Parathyroid adenoma (tissue), 2 donors: ENCODE data around the gene LSM7.

Source experiments
- H2AFZ ChIP-seq: fragments of 300-600 bp; sonication (generic); one replicate; pipeline ENCODE4 v1.7.0; 2017; ENCODE audit warnings: antibody characterized with exemption, mild to moderate bottlenecking
- H3K27ac ChIP-seq: fragments of 300-600 bp; sonication (generic); one replicate; pipeline ENCODE4 v1.7.0; 2017
- H3K27me3 ChIP-seq: fragments of 300-600 bp; sonication (generic); one replicate; pipeline ENCODE4 v1.7.0; 2017; ENCODE audit warnings: low read length; ENCODE audit not compliant: control insufficient read depth, insufficient read depth
- H3K36me3 ChIP-seq: fragments of 300-600 bp; sonication (generic); one replicate; pipeline ENCODE4 v1.7.0; 2017; ENCODE audit warnings: low read length; ENCODE audit not compliant: control insufficient read depth, insufficient read depth
- H3K4me1 ChIP-seq: fragments of 300-600 bp; sonication (generic); one replicate; pipeline ENCODE4 v1.7.0; 2017; ENCODE audit warnings: control low read depth
- H3K4me2 ChIP-seq: fragments of 300-600 bp; sonication (generic); one replicate; pipeline ENCODE4 v1.7.0; 2017; ENCODE audit warnings: low read length
- H3K4me3 ChIP-seq: fragments of 300-600 bp; sonication (generic); one replicate; pipeline ENCODE4 v1.7.0; 2017; ENCODE audit warnings: low read depth, low read length
- H3K79me2 ChIP-seq: fragments of 300-600 bp; sonication (generic); one replicate; pipeline ENCODE4 v1.7.0; 2017; ENCODE audit warnings: control low read depth
- H3K9ac ChIP-seq: fragments of 300-600 bp; sonication (generic); one replicate; pipeline ENCODE4 v1.7.0; 2017; ENCODE audit warnings: mild to moderate bottlenecking
- H3K9me3 ChIP-seq: fragments of 300-600 bp; sonication (generic); one replicate; pipeline ENCODE4 v1.7.0; 2017; ENCODE audit warnings: low read length; ENCODE audit not compliant: control insufficient read depth
- CTCF ChIP-seq: fragments of 300-600 bp; sonication (generic); IDR thresholded peaks from one replicate; pipeline ENCODE4 v1.7.0; 2017; ENCODE audit warnings: antibody characterized with exemption, mild to moderate bottlenecking
- donor health status: primary hyperparathyroidism.

LSM7 gene

DNA sequence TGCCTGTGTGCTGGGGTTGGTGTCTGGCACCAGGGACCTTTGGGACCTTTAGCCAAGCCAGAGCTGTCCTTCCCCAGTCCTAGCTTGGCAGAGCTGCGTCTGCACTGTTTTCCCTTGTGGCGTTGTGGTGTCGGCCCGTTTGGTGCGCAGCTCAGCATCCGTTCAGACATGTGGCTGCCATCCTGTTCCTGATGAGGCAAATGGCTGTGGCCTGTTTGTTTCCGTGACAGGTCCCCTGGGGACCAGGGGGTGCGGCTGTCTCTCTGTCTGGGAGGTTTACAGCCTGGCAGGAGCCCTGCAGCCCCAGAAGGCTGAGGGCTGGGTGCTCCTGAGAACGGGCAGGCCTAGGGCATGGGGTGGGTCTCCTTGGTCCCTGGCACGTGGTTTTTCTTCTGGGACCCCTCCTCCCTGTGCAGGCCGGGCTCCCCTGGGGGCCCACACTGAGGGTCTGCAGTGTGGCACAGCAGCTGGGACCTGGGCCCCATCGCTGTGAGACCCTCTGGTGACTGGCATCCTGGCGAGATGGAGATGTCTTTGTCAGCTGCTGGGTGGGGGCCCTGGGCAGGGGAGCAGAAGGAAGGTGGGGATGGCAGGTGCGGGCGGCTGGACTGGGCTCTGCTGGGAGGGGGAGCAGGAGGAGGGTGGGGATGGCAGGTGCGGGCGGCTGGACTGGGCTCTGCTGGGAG is 4.1 kb upstream of the LSM7 start:
- H3K4me2 ChIP-seq, result peak overlapping the region; percentile 15
- peaks cover 40% of the 10 kb centered on the region for H3K4me1 ChIP-seq
- H3K9me3 ChIP-seq, result no peaks in the 10 kb centered on the region
- H3K27me3 ChIP-seq, result no peaks in the 10 kb centered on the region
- no peak overlapping the region for H3K9ac ChIP-seq
- peak overlapping the region; percentile 76 for H3K27ac ChIP-seq
- no peak for TF ChIP-seq CTCF
- H2AFZ ChIP-seq, result no peak overlapping the region
- no peak overlapping the region for H3K4me3 ChIP-seq
- H3K79me2 ChIP-seq, result peaks cover 56% of the 10 kb centered on the region
- no peaks in the 10 kb centered on the region for H3K36me3 ChIP-seq

GRCh38 chr19:2331601-2332246 is 3.3 kb upstream of the LSM7 start:
- Histone ChIP-seq H3K9ac (no peak overlapping the region), H3K79me2 (peaks cover 54% of the 10 kb centered on the region), H3K27me3 (no peaks in the 10 kb centered on the region), H2AFZ (no peak overlapping the region), H3K4me3 (no peak overlapping the region), H3K36me3 (no peaks in the 10 kb centered on the region), H3K4me1 (peaks cover 46% of the 10 kb centered on the region), H3K27ac (peak overlapping the region; percentile 76), H3K9me3 (no peaks in the 10 kb centered on the region), H3K4me2 (no peak overlapping the region)
- TF ChIP-seq CTCF, result no peak

- Histone ChIP-seq H3K36me3 (no peaks in the 10 kb centered on the region), H3K27ac (peak overlapping the region; percentile 30), H3K27me3 (no peaks in the 10 kb centered on the region), H3K4me1 (peaks cover 46% of the 10 kb centered on the region), H3K79me2 (peaks cover 53% of the 10 kb centered on the region), H2AFZ (no peak overlapping the region), H3K9ac (no peak overlapping the region), H3K9me3 (no peaks in the 10 kb centered on the region), H3K4me2 (no peak overlapping the region), H3K4me3 (no peak overlapping the region)
- no peak for TF ChIP-seq CTCF
Measured at GRCh38 chr19:2330632-2331284, 2.4 kb upstream of the LSM7 start.

GRCh38 chr19:2330255-2330631 is 1.9 kb upstream of the LSM7 start:
- H3K4me3 ChIP-seq, result no peak overlapping the region
- H3K79me2 ChIP-seq, result peaks cover 51% of the 10 kb centered on the region
- H2AFZ ChIP-seq, result no peak overlapping the region
- H3K9me3 ChIP-seq, result no peaks in the 10 kb centered on the region
- no peak overlapping the region for H3K27ac ChIP-seq
- no peak overlapping the region for H3K9ac ChIP-seq
- no peak for TF ChIP-seq CTCF
- H3K36me3 ChIP-seq, result no peaks in the 10 kb centered on the region
- peaks cover 46% of the 10 kb centered on the region for H3K4me1 ChIP-seq
- H3K27me3 ChIP-seq, result no peaks in the 10 kb centered on the region
- H3K4me2 ChIP-seq, result no peak overlapping the region
